Kidney epithelial cell (primary cell): Measurements from ENCODE around the gene CHRM4. TPM values are rescaled to one million over a fixed set of nuclear protein-coding genes. Genes with fewer than 3 reads are reported as not detected.

Source experiments
- DNase-seq: peaks from one replicate; pipeline ENCODE4 v3.0.0-alpha.2; 2010; ENCODE audit warnings: low read depth
- H3K27me3 ChIP-seq: 2 replicates; pipeline ENCODE4 v1.6.0; 2011; ENCODE audit warnings: low read length; ENCODE audit not compliant: control insufficient read depth, insufficient read depth
- H3K36me3 ChIP-seq: 2 replicates; pipeline ENCODE4 v1.5.1; 2011; ENCODE audit warnings: low read length; ENCODE audit not compliant: control insufficient read depth, insufficient read depth
- H3K4me3 ChIP-seq: 2 replicates; pipeline ENCODE4 v1.5.1; 2011; ENCODE audit warnings: low read depth, mild to moderate bottlenecking, control low read depth, low read length
- total RNA-seq: library from RNA; depleted of rRNA; stranded (reverse); fragments of >200 nt; gene quantifications from 2 replicates; pipeline ENCODE4 v1.2.3, GENCODE V29; 2015
- TF ChIP-seq, protein P1 (sequence below): IDR thresholded peaks from 2 replicates; pipeline ENCODE4 v1.5.1; 2011; ENCODE audit warnings: mild to moderate bottlenecking, moderate library complexity, low read length, control low read depth, inconsistent platforms; ENCODE audit not compliant: insufficient read depth, poor library complexity, severe bottlenecking

The CHRM4 gene
- total RNA-seq, 1 donor from 2014 or later: 0.29 TPM

DNA sequence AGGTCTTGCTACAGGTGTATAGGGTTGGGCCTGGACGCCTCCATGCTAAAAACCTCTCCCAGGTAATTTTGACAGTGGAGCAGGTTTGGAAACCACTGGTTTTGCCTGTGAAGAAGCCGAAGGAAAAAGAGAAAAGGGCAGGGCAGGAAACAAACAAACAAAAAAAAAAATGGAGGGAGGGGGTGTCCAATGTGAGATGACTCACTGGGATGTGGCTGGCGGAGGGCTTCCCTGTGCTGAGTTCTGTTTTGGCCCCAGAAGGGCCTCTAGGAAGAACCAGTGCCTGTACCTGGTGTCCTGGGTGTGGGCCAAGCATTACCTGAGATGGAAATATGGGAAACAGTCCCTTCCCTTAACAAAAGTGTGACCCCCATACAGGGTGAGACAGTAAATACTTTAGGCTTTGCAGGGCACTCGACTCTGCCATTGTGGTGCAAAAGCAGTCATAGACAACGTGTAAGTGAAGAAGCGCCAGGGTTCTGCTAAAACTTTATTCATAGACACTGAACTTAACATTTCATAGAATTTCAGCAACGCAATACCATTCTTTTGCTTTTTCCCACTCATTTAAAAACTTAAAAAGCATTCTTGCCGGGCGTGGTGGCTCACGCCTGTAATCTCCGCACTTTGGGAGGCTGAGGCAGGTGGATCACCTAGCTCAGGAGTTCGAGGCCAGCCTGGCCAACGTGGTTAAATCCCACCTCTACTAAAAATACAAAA is 53.8 kb downstream of the CHRM4 start:
- DNase-seq: no peak

DNA sequence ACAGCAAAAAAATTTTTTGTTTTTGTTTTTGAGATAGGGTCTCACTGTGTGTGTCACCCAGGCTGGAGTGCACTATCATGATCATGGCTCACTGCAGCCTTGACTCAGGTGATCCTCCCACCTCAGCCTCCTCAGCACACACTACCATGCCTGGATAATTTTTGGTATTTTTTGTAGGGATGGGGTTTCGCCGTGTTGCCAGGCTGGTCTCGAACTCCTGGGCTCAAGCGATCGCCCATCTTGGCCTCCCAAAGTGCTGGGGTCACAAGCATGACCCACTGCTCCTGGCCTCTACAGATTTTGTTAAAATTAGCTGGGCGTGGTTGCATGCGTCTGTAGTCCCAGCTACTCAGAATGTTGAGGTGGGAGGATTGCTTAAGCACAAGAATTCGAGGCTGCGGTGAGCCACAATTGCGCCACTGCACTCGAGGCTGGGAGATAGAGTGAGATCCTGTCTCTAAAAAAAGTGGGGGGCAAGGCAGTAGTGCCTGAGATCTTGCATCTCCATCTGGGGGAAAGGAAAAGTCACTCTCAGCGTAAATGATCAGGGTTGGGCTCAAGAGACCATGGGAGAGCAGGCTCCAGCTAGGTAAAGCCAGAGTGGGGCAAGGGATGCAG is 54.9 kb downstream of the CHRM4 start:
- no peak for DNase-seq
- peaks cover 27% of the 10 kb centered on the region for H3K27me3 ChIP-seq
- H3K4me3 ChIP-seq: no peak overlapping the region
- TF ChIP-seq, protein P1, sequence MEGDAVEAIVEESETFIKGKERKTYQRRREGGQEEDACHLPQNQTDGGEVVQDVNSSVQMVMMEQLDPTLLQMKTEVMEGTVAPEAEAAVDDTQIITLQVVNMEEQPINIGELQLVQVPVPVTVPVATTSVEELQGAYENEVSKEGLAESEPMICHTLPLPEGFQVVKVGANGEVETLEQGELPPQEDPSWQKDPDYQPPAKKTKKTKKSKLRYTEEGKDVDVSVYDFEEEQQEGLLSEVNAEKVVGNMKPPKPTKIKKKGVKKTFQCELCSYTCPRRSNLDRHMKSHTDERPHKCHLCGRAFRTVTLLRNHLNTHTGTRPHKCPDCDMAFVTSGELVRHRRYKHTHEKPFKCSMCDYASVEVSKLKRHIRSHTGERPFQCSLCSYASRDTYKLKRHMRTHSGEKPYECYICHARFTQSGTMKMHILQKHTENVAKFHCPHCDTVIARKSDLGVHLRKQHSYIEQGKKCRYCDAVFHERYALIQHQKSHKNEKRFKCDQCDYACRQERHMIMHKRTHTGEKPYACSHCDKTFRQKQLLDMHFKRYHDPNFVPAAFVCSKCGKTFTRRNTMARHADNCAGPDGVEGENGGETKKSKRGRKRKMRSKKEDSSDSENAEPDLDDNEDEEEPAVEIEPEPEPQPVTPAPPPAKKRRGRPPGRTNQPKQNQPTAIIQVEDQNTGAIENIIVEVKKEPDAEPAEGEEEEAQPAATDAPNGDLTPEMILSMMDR: no peak
- H3K36me3 ChIP-seq: no peaks in the 10 kb centered on the region

More for the DNA sequence above, 53.8 kb downstream of the CHRM4 start:
- peaks cover 18% of the 10 kb centered on the region for H3K27me3 ChIP-seq
- H3K36me3 ChIP-seq: no peaks in the 10 kb centered on the region
- H3K4me3 ChIP-seq: no peak overlapping the region
- TF ChIP-seq, protein P1: no peak

- no peak for DNase-seq
- H3K4me3 ChIP-seq: no peak overlapping the region
- TF ChIP-seq, protein P1: no peak
- H3K27me3 ChIP-seq: peaks cover 32% of the 10 kb centered on the region
- no peaks in the 10 kb centered on the region for H3K36me3 ChIP-seq
Observed at GRCh38 chr11:46335890-46336562, 55.5 kb downstream of the CHRM4 start.

DNA sequence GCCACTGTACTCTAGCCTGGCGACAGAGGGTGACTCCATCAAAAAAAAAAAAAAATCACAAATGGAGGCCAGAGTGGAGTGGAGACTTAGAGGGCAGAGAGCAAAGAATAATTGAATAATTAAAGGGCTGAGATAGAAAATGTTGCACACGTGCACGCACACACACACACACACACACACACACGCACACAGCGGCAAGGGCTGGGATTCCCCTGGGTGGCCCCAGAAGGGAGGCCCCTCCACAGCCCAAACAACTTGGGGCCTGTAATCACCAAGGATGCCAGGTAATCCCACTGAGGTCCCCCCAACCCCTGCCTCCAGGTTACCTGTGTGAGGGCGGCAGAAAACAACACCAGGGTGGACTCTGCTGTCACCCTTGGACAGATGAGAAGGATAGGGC is 56.3 kb downstream of the CHRM4 start:
- H3K27me3 ChIP-seq: peaks cover 40% of the 10 kb centered on the region
- TF ChIP-seq, protein P1: no peak
- DNase-seq: no peak
- no peaks in the 10 kb centered on the region for H3K36me3 ChIP-seq
- H3K4me3 ChIP-seq: no peak overlapping the region

DNA sequence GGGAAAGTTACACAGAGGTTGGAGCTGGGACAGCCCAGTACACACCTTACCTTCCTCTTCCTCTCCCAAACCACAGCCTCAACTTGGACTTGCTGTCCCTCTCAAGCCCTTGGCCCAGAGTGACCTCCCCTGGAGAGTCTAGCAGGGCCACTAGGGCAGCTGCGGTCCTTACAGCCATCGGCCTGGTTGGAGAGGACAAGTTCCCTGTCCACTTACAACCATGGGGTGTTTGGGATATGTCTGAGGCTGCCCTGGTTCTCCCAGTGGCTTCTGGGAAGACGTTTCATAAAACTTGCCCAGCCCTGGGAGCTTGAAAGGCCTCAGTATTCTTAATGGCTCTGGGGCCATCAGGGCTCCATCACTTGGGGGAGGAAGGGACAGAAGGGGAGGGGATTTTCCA is 57.4 kb downstream of the CHRM4 start:
- peaks cover 49% of the 10 kb centered on the region for H3K27me3 ChIP-seq
- H3K36me3 ChIP-seq: no peaks in the 10 kb centered on the region
- TF ChIP-seq, protein P1: no peak
- no peak overlapping the region for H3K4me3 ChIP-seq
- DNase-seq: no peak

Other genes with a start within 250 kb of the CHRM4 start
- gene CREB3L1, start 114.1 kb downstream of the CHRM4 start, total RNA-seq: 3.2 and 4.5 TPM in 2 replicates
- 69.6 and 95.7 TPM in 2 replicates for gene DGKZ, start 44.3 kb downstream of the CHRM4 start, total RNA-seq
- 756 and 805 TPM in 2 replicates for gene MDK, start 10.1 kb downstream of the CHRM4 start, total RNA-seq
- gene AMBRA1, start 202.2 kb upstream of the CHRM4 start, total RNA-seq: 23.1 and 28.7 TPM in 2 replicates
- 5.8 and 8.0 TPM in 2 replicates for gene HARBI1, start 225.5 kb upstream of the CHRM4 start, total RNA-seq
- 90.7 and 101 TPM in 2 replicates for gene ATG13, start 225.8 kb upstream of the CHRM4 start, total RNA-seq